ENCODE measurements around the gene RESP18. TPM values are rescaled to one million over a fixed set of nuclear protein-coding genes. Genes with fewer than 3 reads are reported as not detected.

RESP18 gene
- total RNA-seq, 1 experiment from 2014 or later: not detected

- DNase-seq: peak; percentile 95
- Histone ChIP-seq H3K27me3 (no peaks in the 10 kb centered on the region), H3K9me3 (no peaks in the 10 kb centered on the region), H3K36me3 (peaks cover 20% of the 10 kb centered on the region), H3K4me3 (no peak overlapping the region)
Observed at GRCh38 chr2:219286436-219287115, 46.0 kb downstream of the RESP18 start.

- Histone ChIP-seq H3K4me3 (no peak overlapping the region), H3K36me3 (peaks cover 26% of the 10 kb centered on the region)
- peak; percentile 42 for DNase-seq
Observed at GRCh38 chr2:219285894-219286425, 46.6 kb downstream of the RESP18 start.

GRCh38 chr2:219285373-219285735, 47.2 kb downstream of the RESP18 start:
- no peak for DNase-seq
- no peaks in the 10 kb centered on the region for H3K9me3 ChIP-seq
- peaks cover 32% of the 10 kb centered on the region for H3K36me3 ChIP-seq
- no peak overlapping the region for H3K4me3 ChIP-seq
- no peaks in the 10 kb centered on the region for H3K27me3 ChIP-seq

More at GRCh38 chr2:219285894-219286425, 46.6 kb downstream of the RESP18 start:
- Histone ChIP-seq H3K9me3 (no peaks in the 10 kb centered on the region), H3K27me3 (no peaks in the 10 kb centered on the region)

- no peaks in the 10 kb centered on the region for H3K27me3 ChIP-seq
- DNase-seq: no peak
- H3K36me3 ChIP-seq: peaks cover 34% of the 10 kb centered on the region
- no peak overlapping the region for H3K4me3 ChIP-seq
- no peaks in the 10 kb centered on the region for H3K9me3 ChIP-seq
Observed at GRCh38 chr2:219284501-219285372, 47.8 kb downstream of the RESP18 start.

- DNase-seq: no peak
- peaks cover 34% of the 10 kb centered on the region for H3K36me3 ChIP-seq
- no peaks in the 10 kb centered on the region for H3K27me3 ChIP-seq
- H3K9me3 ChIP-seq: no peaks in the 10 kb centered on the region
- H3K4me3 ChIP-seq: no peak overlapping the region
Observed at GRCh38 chr2:219282943-219283581, 49.5 kb downstream of the RESP18 start.

DNA sequence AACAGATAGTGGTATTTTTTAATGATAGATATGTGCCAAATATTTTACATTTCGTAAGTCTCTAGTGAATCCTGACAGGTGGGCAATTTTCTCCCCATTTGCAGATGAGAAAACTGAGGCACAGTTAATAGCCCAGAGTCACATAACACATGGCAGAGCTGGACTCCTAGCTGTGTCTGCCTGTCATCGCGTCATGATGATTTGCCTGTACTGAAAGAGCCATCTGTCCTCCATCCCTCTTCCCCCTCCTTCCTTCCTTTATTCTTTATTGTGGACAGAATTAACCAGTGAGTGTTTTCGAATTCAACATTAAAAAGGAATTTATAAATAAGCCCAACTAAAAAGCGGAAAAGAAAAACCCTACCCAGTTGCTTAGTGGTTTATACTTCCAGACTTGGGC, 50.2 kb downstream of the RESP18 start:
- H3K4me3 ChIP-seq: no peak overlapping the region
- no peaks in the 10 kb centered on the region for H3K9me3 ChIP-seq
- H3K36me3 ChIP-seq: peaks cover 34% of the 10 kb centered on the region
- no peak for DNase-seq
- H3K27me3 ChIP-seq: no peaks in the 10 kb centered on the region

- Histone ChIP-seq H3K4me3 (no peak overlapping the region), H3K9me3 (no peaks in the 10 kb centered on the region)
Observed at GRCh38 chr2:219281588-219281987, 51.0 kb downstream of the RESP18 start.

GRCh38 chr2:219280651-219281050, 51.9 kb downstream of the RESP18 start:
- no peaks in the 10 kb centered on the region for H3K27me3 ChIP-seq
- DNase-seq: no peak
- no peaks in the 10 kb centered on the region for H3K9me3 ChIP-seq
- H3K4me3 ChIP-seq: no peak overlapping the region
- peaks cover 27% of the 10 kb centered on the region for H3K36me3 ChIP-seq

More at GRCh38 chr2:219281588-219281987, 51.0 kb downstream of the RESP18 start:
- DNase-seq: no peak
- Histone ChIP-seq H3K27me3 (no peaks in the 10 kb centered on the region), H3K36me3 (peaks cover 30% of the 10 kb centered on the region)

GRCh38 chr2:219279916-219280516, 52.5 kb downstream of the RESP18 start:
- no peak for DNase-seq
- Histone ChIP-seq H3K27me3 (no peaks in the 10 kb centered on the region), H3K9me3 (no peaks in the 10 kb centered on the region), H3K4me3 (peak overlapping the region; percentile 58), H3K36me3 (peaks cover 23% of the 10 kb centered on the region)

- H3K36me3 ChIP-seq: peaks cover 23% of the 10 kb centered on the region
- H3K27me3 ChIP-seq: no peaks in the 10 kb centered on the region
- H3K4me3 ChIP-seq: peak within 1 kb of the TSS; percentile 58
- H3K9me3 ChIP-seq: no peaks in the 10 kb centered on the region
- peak; percentile 99 for DNase-seq
Observed at GRCh38 chr2:219279151-219279915, 53.2 kb downstream of the RESP18 start, which contains the start of gene DNAJB2. DNAJB2 (plus strand) TSS chr2:219279366; CDS start chr2:219279834, 468 bp downstream.

GRCh38 chr2:219278655-219279150, 53.8 kb downstream of the RESP18 start:
- no peak for DNase-seq
- Histone ChIP-seq H3K36me3 (peaks cover 21% of the 10 kb centered on the region), H3K27me3 (no peaks in the 10 kb centered on the region), H3K4me3 (peak overlapping the region; percentile 58), H3K9me3 (no peaks in the 10 kb centered on the region)

DNA sequence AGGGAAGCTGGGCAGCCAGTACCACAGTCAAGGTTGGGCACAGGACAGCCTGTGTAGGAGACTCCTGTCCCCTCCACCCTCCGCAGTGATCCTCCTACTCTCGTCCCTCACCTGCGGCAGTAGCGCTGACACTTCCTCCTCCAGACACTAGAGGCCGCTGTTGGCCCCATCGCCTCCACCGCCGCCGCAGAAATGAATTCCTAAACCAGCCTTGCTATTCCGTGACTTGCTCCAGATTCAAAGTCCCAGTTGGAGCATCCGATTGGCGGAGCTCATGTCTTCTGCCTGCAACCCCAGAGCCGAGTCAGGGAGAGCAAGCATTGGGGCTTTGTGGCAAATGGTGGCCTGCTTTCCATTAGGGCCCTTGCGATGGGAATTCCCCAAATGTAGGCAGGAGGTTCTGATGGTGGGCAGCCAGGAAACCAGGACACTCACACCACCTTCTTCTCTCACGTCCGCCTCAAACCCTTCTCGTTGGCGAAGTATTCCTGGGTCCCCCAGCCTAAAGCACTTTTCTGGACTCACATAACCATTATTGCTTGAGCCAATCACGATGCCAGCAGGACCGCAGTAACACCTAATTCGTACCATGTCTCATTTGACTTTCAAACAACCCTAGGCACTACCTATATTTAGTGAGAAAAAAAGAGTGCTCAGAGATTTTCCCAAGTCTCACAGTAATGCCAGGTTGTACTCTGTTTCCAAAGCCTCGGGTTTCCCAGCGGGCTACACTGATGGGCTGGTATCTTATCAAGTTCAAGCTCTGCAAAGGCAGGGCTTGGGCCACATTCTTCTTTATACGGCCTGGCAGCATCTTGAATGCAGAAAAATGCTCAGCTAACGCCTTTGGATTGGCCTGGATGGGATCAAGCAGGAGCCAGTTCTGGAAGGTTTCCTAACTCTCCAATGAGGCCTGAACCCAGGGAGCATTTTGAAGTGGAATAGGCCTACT, 54.6 kb downstream of the RESP18 start:
- Histone ChIP-seq H3K4me3 (no peak overlapping the region), H3K27me3 (no peaks in the 10 kb centered on the region), H3K36me3 (peaks cover 19% of the 10 kb centered on the region), H3K9me3 (no peaks in the 10 kb centered on the region)
- DNase-seq: peak; percentile 62

Measured in MG63 (cell line).